GM10847 (cell line): ENCODE data around the gene SETD3.
A peak's percentile ranks its signal among the peaks of the same experiment; 100 is the strongest.

Experiments used
- POLR2A ChIP-seq: IDR thresholded peaks from 2 replicates; pipeline ENCODE4 v1.6.1; 2011; ENCODE audit not compliant: insufficient read length; ENCODE audit errors: extremely low read depth

The SETD3 gene

DNA sequence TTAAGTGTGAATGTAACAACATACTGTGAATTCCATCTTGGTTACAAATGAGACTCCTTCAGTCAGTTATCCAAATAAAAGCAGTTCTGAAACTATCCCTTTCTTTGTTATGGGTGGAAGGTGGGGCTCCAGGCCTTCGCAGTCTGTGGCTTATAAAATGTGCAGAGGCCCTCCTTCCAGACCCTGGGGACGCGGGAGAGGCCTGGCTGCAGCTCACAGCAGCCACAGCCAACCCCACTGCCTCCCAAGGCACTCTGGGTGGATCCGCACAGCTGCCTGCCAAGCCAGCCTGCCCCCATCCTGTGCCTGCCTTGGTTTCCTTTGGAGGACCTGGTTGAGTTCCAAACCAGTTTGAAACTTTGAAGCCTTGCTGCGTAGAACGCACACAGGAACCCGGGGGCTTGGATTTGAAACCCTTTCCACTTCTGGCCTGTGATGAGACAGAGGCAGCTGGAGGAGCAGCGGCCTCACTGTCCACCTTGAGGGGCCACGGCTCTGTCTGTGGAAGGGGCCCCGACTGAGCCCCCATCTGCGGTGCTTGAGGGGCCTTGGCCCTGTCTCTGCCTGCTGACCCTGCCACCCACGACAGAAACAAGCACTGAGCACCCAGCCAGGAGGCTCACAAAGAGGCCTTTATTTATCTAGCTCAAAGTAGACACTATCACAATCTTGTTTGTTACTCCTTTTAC lies 30.9 kb upstream of the SETD3 start:
- TF ChIP-seq POLR2A = no peak

DNA sequence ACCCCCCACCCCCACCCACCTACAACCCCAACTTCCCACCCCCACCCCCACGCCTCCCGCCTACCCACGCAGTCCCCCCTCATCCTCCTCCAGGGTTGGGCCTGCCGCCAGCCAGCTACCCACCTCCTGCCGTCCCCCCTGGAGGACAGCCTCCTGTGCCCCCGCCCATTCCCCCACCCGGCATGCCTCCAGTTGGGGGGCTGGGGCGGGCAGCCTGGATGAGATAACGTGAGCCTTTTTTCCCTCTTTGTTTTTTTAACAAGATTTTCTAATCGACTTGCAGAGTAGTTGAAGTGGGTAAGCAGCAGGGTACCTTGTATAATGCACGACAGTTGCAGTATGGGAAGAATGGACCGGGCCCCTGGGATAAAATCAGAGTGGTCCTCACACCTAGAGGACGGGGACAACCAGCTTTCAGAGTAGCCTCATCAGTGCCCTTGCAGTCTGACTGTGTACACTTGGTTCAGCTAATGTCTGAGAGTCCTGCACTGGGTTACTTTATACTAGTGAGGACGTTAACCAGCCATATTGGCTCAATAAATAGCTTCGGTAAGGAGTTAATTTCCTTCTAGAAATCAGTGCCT lies 30.0 kb upstream of the SETD3 start:
- no peak for TF ChIP-seq POLR2A

DNA sequence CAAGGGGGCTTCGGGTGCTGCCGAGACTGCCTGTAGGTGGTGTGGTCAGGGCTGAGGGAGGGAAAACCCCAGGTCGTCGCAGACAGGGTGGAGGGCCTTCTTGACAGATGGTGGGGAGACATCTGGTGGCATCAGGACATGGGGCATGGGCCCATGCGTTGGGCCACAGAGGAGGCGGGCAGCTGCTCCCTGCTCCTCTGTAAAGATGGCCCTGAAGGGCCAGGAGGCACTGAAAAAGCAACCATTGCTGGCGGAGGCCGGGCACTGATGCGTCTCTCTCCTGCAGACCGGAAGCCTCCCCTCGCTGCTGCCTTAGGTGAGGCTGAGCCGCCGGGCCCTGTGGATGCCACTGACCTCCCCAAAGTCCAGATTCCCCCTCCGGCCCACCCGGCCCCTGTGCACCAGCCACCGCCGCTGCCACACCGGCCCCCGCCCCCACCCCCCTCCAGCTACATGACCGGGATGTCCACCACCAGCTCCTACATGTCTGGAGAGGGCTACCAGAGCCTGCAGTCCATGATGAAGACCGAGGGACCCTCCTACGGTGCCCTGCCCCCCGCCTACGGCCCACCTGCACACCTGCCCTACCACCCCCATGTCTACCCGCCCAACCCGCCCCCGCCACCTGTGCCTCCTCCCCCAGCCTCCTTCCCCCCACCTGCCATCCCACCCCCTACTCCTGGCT lies 29.4 kb upstream of the SETD3 start:
- no peak for TF ChIP-seq POLR2A

DNA sequence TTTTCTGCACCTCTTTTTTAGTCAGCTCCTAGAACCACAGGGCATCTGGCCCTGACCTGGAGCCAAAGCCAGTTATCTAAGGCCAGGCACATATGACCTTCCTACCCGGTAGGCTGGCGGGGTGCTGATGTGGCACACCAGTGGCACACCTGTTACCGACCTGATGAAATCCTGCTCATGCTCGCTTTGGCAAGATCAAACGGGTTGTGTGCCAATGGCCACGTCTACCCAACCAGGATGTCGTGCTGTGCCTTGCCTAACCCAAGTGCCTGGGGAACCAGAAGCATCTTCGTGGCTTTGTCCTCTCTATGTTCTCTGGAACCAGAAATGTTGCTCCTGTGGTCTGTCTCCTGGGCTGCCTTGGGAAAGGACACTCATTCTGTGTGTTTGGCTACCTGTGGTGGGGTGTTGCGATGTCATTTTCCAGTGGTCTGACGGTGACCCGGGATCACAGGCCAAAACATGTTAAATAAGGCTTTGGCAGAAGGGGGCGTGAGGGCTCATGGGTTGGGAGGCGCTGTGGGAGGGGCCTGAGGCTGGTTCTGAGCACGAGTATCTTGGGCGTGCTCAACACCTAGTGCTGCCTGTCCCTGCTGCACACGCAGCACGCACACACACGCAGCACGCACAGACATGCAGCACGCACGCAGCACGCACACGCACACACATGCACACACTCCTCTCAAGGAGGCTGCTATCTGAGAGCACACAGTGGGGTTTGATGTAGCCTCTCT lies 28.4 kb upstream of the SETD3 start:
- no peak for TF ChIP-seq POLR2A

DNA sequence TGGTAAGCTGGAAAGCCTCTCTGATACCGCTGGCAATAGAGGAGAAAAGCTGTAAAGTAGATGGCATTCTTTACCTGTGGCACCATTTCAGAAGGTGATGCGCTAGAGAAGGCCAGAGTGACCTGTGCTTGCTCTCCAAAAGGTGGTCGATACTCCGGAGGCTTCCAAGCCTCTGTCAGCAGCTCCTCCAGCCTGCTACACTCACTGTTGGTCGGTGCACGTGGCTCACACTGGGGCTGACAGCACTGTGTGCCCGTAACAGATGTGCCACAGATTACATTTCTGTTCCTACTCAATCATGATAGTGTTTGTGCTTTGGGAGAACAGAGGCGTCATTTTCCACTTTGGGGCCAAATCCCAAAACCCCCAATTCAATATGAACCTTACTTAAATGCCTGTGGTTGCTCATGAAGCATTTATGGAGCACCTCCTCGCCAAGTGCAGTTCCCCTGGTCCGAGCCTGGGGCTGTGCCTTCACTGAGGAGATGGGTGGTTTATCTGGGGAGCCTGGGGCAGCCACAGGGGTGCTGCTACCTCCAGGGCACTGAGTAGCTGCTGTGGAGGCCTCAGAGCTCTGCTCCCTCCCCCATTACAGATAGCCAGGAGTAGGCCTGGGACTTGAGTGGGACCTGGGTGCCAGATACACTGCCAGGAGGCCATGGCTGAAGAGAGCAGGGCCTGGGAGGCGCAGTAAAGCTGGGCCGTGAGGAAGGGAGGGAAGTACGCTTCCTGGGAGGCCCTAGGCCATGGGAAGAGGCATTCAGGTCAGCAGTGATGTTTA lies 27.4 kb upstream of the SETD3 start:
- no peak for TF ChIP-seq POLR2A

DNA sequence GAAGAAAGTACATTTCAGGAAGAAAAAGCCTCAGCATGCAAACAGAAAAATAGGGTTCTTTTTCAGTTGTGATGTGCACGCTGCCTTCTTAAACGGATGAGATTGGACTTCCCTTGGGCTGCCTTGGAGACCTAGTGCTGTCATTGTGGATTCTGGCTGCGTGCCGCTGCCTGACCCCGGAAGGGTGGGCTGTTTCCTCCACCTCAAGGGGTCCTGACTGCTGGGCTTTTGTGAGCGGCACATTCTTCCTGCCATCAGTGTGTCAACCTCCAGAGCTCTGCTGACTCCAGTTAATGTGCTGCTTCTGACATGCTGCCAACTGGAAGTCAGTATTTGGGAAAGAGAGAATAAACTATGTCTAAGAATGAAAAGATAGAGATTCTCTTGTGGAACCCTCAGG lies 25.6 kb upstream of the SETD3 start:
- no peak for TF ChIP-seq POLR2A

DNA sequence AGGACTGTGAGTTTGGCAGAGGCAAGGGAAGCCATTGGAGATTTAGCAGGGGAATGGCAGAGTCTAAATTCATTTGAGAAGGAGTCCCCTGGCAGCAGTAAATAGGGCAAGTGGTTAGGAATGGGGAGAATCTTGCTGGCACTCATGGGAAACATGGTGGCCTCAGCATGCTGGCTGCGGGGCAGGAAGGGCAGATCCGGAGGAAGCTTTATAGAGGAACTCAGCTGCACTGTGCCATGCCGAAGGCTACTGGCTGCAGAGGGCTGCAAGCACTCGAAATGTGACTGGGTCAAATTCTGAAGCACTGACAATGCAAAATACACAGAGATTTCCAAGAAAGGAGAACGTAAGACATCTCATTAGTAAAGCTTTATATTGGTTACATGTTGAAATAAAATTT lies 24.4 kb upstream of the SETD3 start:
- no peak for TF ChIP-seq POLR2A

DNA sequence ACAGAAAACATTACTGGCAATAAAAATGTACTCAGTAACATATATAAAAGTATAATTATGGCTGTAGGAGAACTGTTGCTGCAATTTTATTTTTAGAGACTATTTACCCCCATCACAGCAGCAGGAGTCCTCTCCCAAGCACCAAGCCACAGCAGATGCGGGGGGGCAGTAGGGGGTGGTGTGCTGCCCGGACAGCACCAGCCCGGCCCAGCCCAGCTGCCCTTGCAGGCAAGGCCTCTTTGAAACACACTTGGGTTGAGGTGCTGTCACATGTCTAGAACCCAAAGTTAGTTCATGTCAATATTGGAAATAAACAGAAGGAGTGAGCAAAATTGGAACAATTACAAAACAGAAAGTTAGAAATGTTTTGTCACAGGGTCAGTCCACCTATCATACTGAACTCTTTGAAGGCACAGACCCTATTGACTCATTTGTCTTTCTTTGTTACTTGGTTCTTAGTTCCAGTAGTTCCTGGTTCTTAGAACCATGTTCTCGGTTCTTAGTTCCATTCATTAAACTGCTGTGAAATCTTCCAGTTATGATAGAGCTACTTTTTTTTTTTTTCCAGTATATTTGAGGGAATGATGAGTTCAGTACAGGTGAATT lies 23.3 kb upstream of the SETD3 start:
- no peak for TF ChIP-seq POLR2A

DNA sequence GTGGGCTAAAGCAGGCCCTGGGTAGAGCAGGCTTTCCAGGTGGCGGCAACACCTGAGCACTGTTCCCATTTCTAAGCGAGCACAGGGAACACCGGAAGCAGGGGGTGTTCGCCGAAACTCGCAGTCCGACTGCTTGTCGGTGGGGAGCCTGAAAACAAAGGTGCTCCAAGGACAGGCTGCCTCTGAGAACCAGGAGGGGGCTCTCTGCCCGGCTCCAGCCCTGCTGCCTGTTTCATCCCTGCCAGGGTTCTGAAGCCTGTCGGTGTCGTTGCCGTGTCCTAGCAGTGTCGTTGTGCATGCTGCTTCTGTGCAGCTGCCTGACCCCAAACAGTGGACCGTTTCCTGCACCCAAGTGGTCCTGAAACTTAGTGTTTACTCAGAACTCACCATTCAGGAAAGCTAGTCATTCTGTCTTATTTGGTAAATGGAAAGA lies 22.3 kb upstream of the SETD3 start:
- no peak for TF ChIP-seq POLR2A

DNA sequence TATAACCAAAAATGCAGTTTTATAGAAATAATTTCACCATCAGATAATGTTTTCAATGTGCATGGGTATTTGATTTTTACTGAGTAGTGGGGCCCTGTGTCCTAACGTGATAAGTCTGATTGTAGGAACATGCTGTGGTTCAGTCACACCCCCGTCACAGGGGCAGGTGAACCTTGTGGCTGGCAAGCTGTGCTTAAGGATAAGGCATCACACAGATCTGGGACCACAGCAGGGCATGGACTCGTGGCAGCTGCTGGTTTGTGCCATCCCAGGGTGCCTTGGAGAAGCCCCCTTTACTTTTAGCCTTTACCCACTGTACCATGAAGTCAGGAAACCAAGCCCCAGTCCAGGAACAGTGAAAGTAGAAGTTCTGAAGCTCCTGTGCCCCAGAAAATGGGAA lies 17.2 kb upstream of the SETD3 start:
- no peak for TF ChIP-seq POLR2A

DNA sequence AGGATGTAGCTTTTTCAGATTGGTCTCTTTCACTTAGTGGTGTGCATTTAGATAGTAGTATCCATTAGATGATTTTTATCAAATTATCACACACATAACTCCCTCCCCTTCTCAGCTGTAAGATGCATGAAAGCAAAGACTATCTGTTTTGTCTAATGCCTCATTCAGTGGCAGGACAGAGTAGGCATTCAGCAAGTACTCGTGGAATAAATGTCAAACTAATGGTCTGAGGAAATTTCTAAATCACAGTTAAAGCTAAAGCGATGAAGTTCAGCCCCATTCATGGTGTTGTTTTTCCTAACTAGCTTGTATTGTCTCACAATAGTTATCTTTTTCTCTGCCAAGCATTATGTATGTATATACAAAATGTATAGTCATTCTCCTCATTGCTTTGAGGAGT lies 16.7 kb upstream of the SETD3 start:
- TF ChIP-seq POLR2A = no peak

DNA sequence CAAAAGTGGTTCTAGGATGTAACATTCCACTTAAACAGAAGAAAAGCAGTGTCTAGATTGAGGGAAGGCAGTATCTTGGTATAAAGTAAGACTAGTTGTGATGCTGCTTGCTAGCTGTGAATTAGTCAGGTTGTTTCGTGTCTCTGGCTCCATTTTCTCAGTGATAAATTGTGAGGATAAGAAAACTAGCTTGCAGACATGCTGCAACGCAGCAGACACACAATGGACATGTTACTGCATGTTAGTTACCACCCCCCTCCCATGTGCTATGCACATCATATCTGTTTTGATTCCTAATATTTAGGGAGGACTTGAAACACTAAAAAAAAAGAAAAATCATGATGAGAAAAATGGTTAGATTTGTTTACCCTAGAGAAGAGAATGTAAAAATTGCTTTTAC lies 3.4 kb upstream of the SETD3 start:
- TF ChIP-seq POLR2A = no peak

DNA sequence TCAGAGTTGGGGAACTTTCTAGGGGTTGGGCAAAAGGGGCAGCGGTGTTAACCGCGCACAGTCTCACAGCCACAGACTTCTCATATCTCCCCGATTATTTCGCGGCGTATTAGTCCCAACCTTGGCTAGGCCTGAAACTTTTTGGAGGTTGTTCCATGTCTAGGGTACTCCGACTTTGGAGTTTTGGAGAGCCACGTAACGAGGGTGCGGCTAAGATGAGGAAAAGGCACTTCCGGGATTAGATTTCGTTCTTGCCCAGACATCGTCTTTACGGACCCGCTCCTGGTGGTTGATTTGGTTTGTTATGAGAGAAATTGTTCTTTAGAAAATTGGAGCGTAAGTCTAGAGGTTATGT lies 1.1 kb upstream of the SETD3 start:
- TF ChIP-seq POLR2A = no peak

DNA sequence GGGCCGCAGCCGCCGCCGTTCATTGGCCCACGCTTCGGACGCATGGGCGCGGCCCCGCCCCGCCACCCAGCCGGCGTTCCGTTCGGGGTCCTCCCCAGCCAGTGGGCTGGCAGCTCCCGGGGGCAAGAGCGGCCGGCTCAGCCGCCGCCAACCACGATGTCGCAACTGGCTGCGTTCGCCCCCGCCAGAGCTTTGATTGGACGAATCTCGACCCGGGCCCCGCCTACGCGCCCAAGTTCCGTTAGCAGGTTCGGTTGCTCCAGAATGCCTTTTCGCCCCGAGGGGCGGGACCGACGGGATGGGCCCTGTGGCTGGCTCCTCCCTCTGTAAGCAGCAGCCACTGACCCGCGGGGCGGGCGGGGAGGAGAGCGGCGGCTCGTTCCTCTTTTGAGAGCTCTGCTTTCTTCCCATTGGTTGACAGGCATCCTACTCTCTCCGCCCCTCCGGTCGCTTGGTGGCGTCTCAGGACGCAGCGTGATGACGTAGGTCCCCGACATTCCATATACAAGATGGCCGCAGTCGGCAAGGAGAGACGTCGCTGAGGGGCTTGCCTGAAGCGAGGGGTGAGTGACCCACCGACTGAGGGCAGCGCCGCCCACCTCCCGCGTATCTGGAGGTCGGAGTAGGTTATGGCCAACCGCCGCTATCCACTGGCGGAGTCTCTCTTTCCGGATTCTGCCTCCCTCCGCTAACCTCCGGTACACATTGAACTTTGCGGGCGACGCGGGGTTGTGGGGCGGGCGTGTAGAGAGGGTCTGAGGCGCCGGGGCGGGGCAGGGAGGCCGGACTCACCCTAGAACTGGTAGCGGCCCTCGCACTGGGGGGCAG lies 472 bp upstream of the SETD3 start, which contains the start of gene CCNK:
CCNK (plus strand) TSS at position 493 of the 828 bp plus-strand sequence. CDS start 11,269 bp downstream, outside the sequence.
- TF ChIP-seq POLR2A = peak; percentile 83
